Lower lobe of right lung (tissue), 2 donors: ENCODE measurements around the gene VKORC1L1. TPM values are rescaled to one million over a fixed set of nuclear protein-coding genes. Genes with fewer than 3 reads are reported as not detected.

Experiments
- ATAC-seq, 2 donors: fragments of 200-7000 bp; cut with Tn5 transposase; one replicate each; pipeline ENCODE4 v1.9.1; 2020 to 2022; ENCODE audit warnings: mild to moderate bottlenecking in 2 of 2, moderate library complexity in 2 of 2
- DNase-seq: peaks from one replicate; pipeline ENCODE4 v3.0.0-alpha.2; 2020
- H3K27ac ChIP-seq: fragments of 200-600 bp; one replicate; pipeline ENCODE4 v1.8.0; 2022
- H3K27me3 ChIP-seq: fragments of 200-600 bp; one replicate; pipeline ENCODE4 v1.8.0; 2022; ENCODE audit warnings: low read depth
- H3K36me3 ChIP-seq: fragments of 200-600 bp; one replicate; pipeline ENCODE4 v1.8.0; 2022; ENCODE audit warnings: mild to moderate bottlenecking
- H3K4me1 ChIP-seq: fragments of 200-600 bp; one replicate; pipeline ENCODE4 v1.8.0; 2022
- H3K4me3 ChIP-seq: fragments of 200-600 bp; one replicate; pipeline ENCODE4 v1.8.0; 2022; ENCODE audit warnings: mild to moderate bottlenecking
- H3K9me3 ChIP-seq: fragments of 200-600 bp; one replicate; pipeline ENCODE4 v1.8.0; 2022
- CTCF ChIP-seq: fragments of 200-600 bp; IDR thresholded peaks from one replicate; pipeline ENCODE4 v1.8.0; 2022; ENCODE audit warnings: antibody characterized with exemption, mild to moderate bottlenecking
- intact Hi-C: fragments of 100-400 bp; cut with DNase I; formaldehyde crosslinking; loops from one replicate; pipeline ENCODE4 v1.11.0; 2022
- total RNA-seq: library from RNA; stranded (reverse); fragmentation: NEBNext Ultra II Directional; extraction: Animal tissue kit (Norgen Biotek cat#: 25700); gene quantifications from one replicate; pipeline ENCODE4 v1.2.1, GENCODE V29; 2021
- donor health status: DM: no; HTN: yes; CAD: no; lungs with severe emphysema.

VKORC1L1 gene
- total RNA-seq, 1 donor from 2014 or later = 35.2 TPM

- no peak overlapping the region for H3K27ac ChIP-seq
- no peak for TF ChIP-seq CTCF
- H3K9me3 ChIP-seq = no peaks in the 10 kb centered on the region
- DNase-seq (no peak), ATAC-seq (no peak)
- H3K27me3 ChIP-seq = no peaks in the 10 kb centered on the region
- H3K4me3 ChIP-seq = no peak overlapping the region
- H3K4me1 ChIP-seq = no peaks in the 10 kb centered on the region
- intact Hi-C loops = no loop called here
- peaks cover 100% of the 10 kb centered on the region for H3K36me3 ChIP-seq
Measured at GRCh38 chr7:65968256-65969185, 95.6 kb downstream of the VKORC1L1 start.

- H3K27me3 ChIP-seq = no peaks in the 10 kb centered on the region
- no peak for TF ChIP-seq CTCF
- H3K4me3 ChIP-seq = no peak overlapping the region
- intact Hi-C loops = no loop called here
- H3K27ac ChIP-seq = no peak overlapping the region
- DNase-seq (no peak), ATAC-seq (no peak)
- H3K9me3 ChIP-seq = no peaks in the 10 kb centered on the region
- H3K36me3 ChIP-seq = peaks cover 100% of the 10 kb centered on the region
- no peaks in the 10 kb centered on the region for H3K4me1 ChIP-seq
Measured at GRCh38 chr7:65971021-65971420, 98.1 kb downstream of the VKORC1L1 start.

- Histone ChIP-seq H3K27ac (no peak overlapping the region), H3K27me3 (no peaks in the 10 kb centered on the region), H3K36me3 (peaks cover 91% of the 10 kb centered on the region), H3K4me3 (no peak overlapping the region), H3K4me1 (no peaks in the 10 kb centered on the region), H3K9me3 (no peaks in the 10 kb centered on the region)
- no peak for DNase-seq
- ATAC-seq = no peak
- intact Hi-C loops = no loop called here
- no peak for TF ChIP-seq CTCF
Measured at GRCh38 chr7:65972976-65973375, 100.1 kb downstream of the VKORC1L1 start.

GRCh38 chr7:65974191-65974801 is 101.4 kb downstream of the VKORC1L1 start:
- ATAC-seq = no peak
- H3K27me3 ChIP-seq = no peaks in the 10 kb centered on the region
- TF ChIP-seq CTCF = no peak
- intact Hi-C loops = no loop called here
- no peaks in the 10 kb centered on the region for H3K9me3 ChIP-seq
- H3K36me3 ChIP-seq = peaks cover 89% of the 10 kb centered on the region
- H3K4me1 ChIP-seq = no peaks in the 10 kb centered on the region
- no peak overlapping the region for H3K4me3 ChIP-seq
- no peak for DNase-seq
- H3K27ac ChIP-seq = no peak overlapping the region

GRCh38 chr7:65974876-65975275 is 102.0 kb downstream of the VKORC1L1 start:
- TF ChIP-seq CTCF = no peak
- intact Hi-C loops = no loop called here
- DNase-seq (no peak), ATAC-seq (no peak)
- Histone ChIP-seq H3K4me3 (no peak overlapping the region), H3K27me3 (no peaks in the 10 kb centered on the region), H3K27ac (no peak overlapping the region), H3K36me3 (peaks cover 89% of the 10 kb centered on the region), H3K9me3 (no peaks in the 10 kb centered on the region), H3K4me1 (no peaks in the 10 kb centered on the region)
